Activated naive CD4-positive, alpha-beta T cell treated with anti-CD3 and anti-CD28 coated beads, Interleukin-2, amount 10 ng/mL, durations not matched to agents 7 days and 5 days (primary cell): Measurements from ENCODE around the gene CIDEB.

Experiments
- CTCF ChIA-PET: fragments of 350-600 bp; sonication (Branson Sonifier 250); formaldehyde crosslinking; loops from one replicate; lab custom pipeline; 2021; ENCODE audit warnings: antibody characterized with exemption; lab: Charles Lee
- DNase-seq: peaks from one replicate; pipeline ENCODE4 v3.0.0-alpha.2; 2020
- H3K27ac Mint-ChIP-seq: one replicate; pipeline ENCODE4 v1.8.0; 2021; ENCODE audit warnings: mild to moderate bottlenecking, moderate library complexity, mixed read lengths
- H3K27me3 Mint-ChIP-seq: one replicate; pipeline ENCODE4 v1.8.0; 2021; ENCODE audit warnings: mild to moderate bottlenecking, mixed read lengths
- H3K36me3 Mint-ChIP-seq: one replicate; pipeline ENCODE4 v1.8.0; 2021; ENCODE audit warnings: mixed read lengths
- H3K4me1 Mint-ChIP-seq: one replicate; pipeline ENCODE4 v1.8.0; 2021; ENCODE audit warnings: mixed read lengths
- H3K4me3 Mint-ChIP-seq: one replicate; pipeline ENCODE4 v1.8.0; 2021; ENCODE audit warnings: mild to moderate bottlenecking, moderate library complexity, mixed read lengths
- H3K9me3 Mint-ChIP-seq: one replicate; pipeline ENCODE4 v1.8.0; 2021; ENCODE audit warnings: mixed read lengths

The CIDEB gene

GRCh38 chr14:24339284-24340151 lies 31.7 kb upstream of the CIDEB start, which contains the start of gene RIPK3:
Gene RIPK3 (minus strand): TSS chr14:24339991. CDS start chr14:24339826, 165 bp downstream.
- peaks cover 41% of the 10 kb centered on the region for H3K36me3 Mint-ChIP-seq
- H3K9me3 Mint-ChIP-seq = no peaks in the 10 kb centered on the region
- CTCF ChIA-PET = interaction anchor here (0.7 to 18.8 kb wide), 6 partner anchors 7 to 97 kb away, joined by 3 to 557 read pairs (median 3); partner anchors contain the start of genes CBLN3, CIDEB, KHNYN and TINF2
- H3K27ac Mint-ChIP-seq = peak within 1 kb of the TSS; percentile 88
- DNase-seq = peak; percentile 85
- H3K4me3 Mint-ChIP-seq = peak within 1 kb of the TSS; percentile 94
- peaks cover 42% of the 10 kb centered on the region for H3K27me3 Mint-ChIP-seq
- peaks cover 40% of the 10 kb centered on the region for H3K4me1 Mint-ChIP-seq

- H3K27me3 Mint-ChIP-seq = peaks cover 46% of the 10 kb centered on the region
- H3K9me3 Mint-ChIP-seq = no peaks in the 10 kb centered on the region
- H3K4me3 Mint-ChIP-seq = peak overlapping the region; percentile 94
- no peak for DNase-seq
- H3K4me1 Mint-ChIP-seq = peaks cover 45% of the 10 kb centered on the region
- CTCF ChIA-PET = interaction anchor here (0.7 to 18.8 kb wide), 2 partner anchors 9 to 91 kb away, joined by 3 to 557 read pairs; partner anchors contain the start of genes CBLN3 and KHNYN
- no peak overlapping the region for H3K27ac Mint-ChIP-seq
- peaks cover 42% of the 10 kb centered on the region for H3K36me3 Mint-ChIP-seq
Observed at GRCh38 chr14:24338843-24339242, 31.1 kb upstream of the CIDEB start.

- no peak overlapping the region for H3K27ac Mint-ChIP-seq
- H3K27me3 Mint-ChIP-seq = peaks cover 57% of the 10 kb centered on the region
- H3K36me3 Mint-ChIP-seq = peaks cover 42% of the 10 kb centered on the region
- peak overlapping the region; percentile 94 for H3K4me3 Mint-ChIP-seq
- DNase-seq = no peak
- peaks cover 56% of the 10 kb centered on the region for H3K4me1 Mint-ChIP-seq
- no peaks in the 10 kb centered on the region for H3K9me3 Mint-ChIP-seq
- CTCF ChIA-PET = interaction anchor here (1.1 to 18.8 kb wide), 3 partner anchors 14 to 92 kb away, joined by 3 to 557 read pairs (median 3); partner anchors contain the start of genes CBLN3, CIDEB and KHNYN
Observed at GRCh38 chr14:24337824-24338175, 30.0 kb upstream of the CIDEB start.

GRCh38 chr14:24337144-24337823 lies 29.5 kb upstream of the CIDEB start:
- CTCF ChIA-PET = interaction anchor here (1.1 to 18.8 kb wide), 3 partner anchors 15 to 92 kb away, joined by 3 to 557 read pairs (median 3); partner anchors contain the start of genes CBLN3, CIDEB and KHNYN
- Mint-ChIP-seq H3K4me1 (peaks cover 59% of the 10 kb centered on the region), H3K4me3 (peak overlapping the region; percentile 94), H3K27ac (no peak overlapping the region), H3K9me3 (no peaks in the 10 kb centered on the region), H3K27me3 (peaks cover 62% of the 10 kb centered on the region), H3K36me3 (peaks cover 42% of the 10 kb centered on the region)
- DNase-seq = no peak

GRCh38 chr14:24335461-24336171 lies 27.8 kb upstream of the CIDEB start:
- Mint-ChIP-seq H3K9me3 (no peaks in the 10 kb centered on the region), H3K27me3 (peaks cover 66% of the 10 kb centered on the region), H3K4me1 (peaks cover 71% of the 10 kb centered on the region), H3K4me3 (peak overlapping the region; percentile 29), H3K36me3 (peaks cover 42% of the 10 kb centered on the region), H3K27ac (no peak overlapping the region)
- CTCF ChIA-PET = interaction anchor here (0.9 to 18.8 kb wide), 4 partner anchors 8 to 94 kb away, joined by 3 to 557 read pairs (median 66); partner anchors contain the start of genes CBLN3, CIDEB, KHNYN and LTB4R
- DNase-seq = no peak

GRCh38 chr14:24334431-24335291 lies 26.9 kb upstream of the CIDEB start, which contains the start of gene ADCY4:
Gene ADCY4 (minus strand): TSS chr14:24335071. CDS start chr14:24334652, 419 bp downstream.
- peak; percentile 43 for DNase-seq
- Mint-ChIP-seq H3K36me3 (peaks cover 41% of the 10 kb centered on the region), H3K4me3 (peak within 1 kb of the TSS; percentile 29), H3K27ac (no peak within 1 kb of the TSS), H3K9me3 (no peaks in the 10 kb centered on the region), H3K27me3 (peaks cover 70% of the 10 kb centered on the region), H3K4me1 (peaks cover 67% of the 10 kb centered on the region)
- CTCF ChIA-PET = interaction anchor here (1.2 to 18.8 kb wide), 7 partner anchors 10 to 106 kb away, joined by 3 to 557 read pairs (median 10); partner anchors contain the start of genes CBLN3, CIDEB, KHNYN and LTB4R

- Mint-ChIP-seq H3K27me3 (peaks cover 79% of the 10 kb centered on the region), H3K4me3 (peak overlapping the region; percentile 66), H3K36me3 (peaks cover 25% of the 10 kb centered on the region), H3K4me1 (peaks cover 63% of the 10 kb centered on the region), H3K9me3 (no peaks in the 10 kb centered on the region), H3K27ac (peak overlapping the region; percentile 46)
- DNase-seq = peak; percentile 92
- CTCF ChIA-PET = interaction anchor here (0.7 to 18.8 kb wide), 23 partner anchors 8 to 278 kb away, joined by 3 to 557 read pairs (median 6); partner anchors contain the start of genes CBLN3, CIDEB, DHRS1 and KHNYN
Observed at GRCh38 chr14:24332268-24332993, 24.7 kb upstream of the CIDEB start.

- H3K36me3 Mint-ChIP-seq = peaks cover 19% of the 10 kb centered on the region
- no peaks in the 10 kb centered on the region for H3K9me3 Mint-ChIP-seq
- no peak for DNase-seq
- peak overlapping the region; percentile 66 for H3K4me3 Mint-ChIP-seq
- CTCF ChIA-PET = interaction anchor here (0.7 to 18.8 kb wide), 16 partner anchors 8 to 277 kb away, joined by 3 to 557 read pairs (median 8); partner anchors contain the start of genes CBLN3, CIDEB, KHNYN and LTB4R
- H3K4me1 Mint-ChIP-seq = peaks cover 68% of the 10 kb centered on the region
- peak overlapping the region; percentile 46 for H3K27ac Mint-ChIP-seq
- peaks cover 82% of the 10 kb centered on the region for H3K27me3 Mint-ChIP-seq
Observed at GRCh38 chr14:24331731-24332267, 24.0 kb upstream of the CIDEB start.

GRCh38 chr14:24330973-24331674 lies 23.3 kb upstream of the CIDEB start:
- Mint-ChIP-seq H3K9me3 (no peaks in the 10 kb centered on the region), H3K4me1 (peaks cover 67% of the 10 kb centered on the region), H3K4me3 (no peak overlapping the region), H3K27ac (no peak overlapping the region), H3K36me3 (peaks cover 12% of the 10 kb centered on the region), H3K27me3 (peaks cover 81% of the 10 kb centered on the region)
- CTCF ChIA-PET = interaction anchor here (1.0 to 18.8 kb wide), 6 partner anchors 20 to 109 kb away, joined by 3 to 557 read pairs (median 12); partner anchors contain the start of genes CBLN3, CIDEB, KHNYN and LTB4R
- DNase-seq = no peak

GRCh38 chr14:24329736-24330135 lies 22.0 kb upstream of the CIDEB start:
- peak; percentile 52 for DNase-seq
- H3K27me3 Mint-ChIP-seq = peaks cover 81% of the 10 kb centered on the region
- peaks cover 1% of the 10 kb centered on the region for H3K36me3 Mint-ChIP-seq
- H3K27ac Mint-ChIP-seq = no peak overlapping the region
- CTCF ChIA-PET = interaction anchor here (1.1 to 18.8 kb wide), 4 partner anchors 9 to 112 kb away, joined by 3 to 557 read pairs (median 66); partner anchors contain the start of genes CBLN3, CIDEB, KHNYN and LTB4R
- H3K4me3 Mint-ChIP-seq = no peak overlapping the region
- H3K9me3 Mint-ChIP-seq = no peaks in the 10 kb centered on the region
- H3K4me1 Mint-ChIP-seq = peaks cover 59% of the 10 kb centered on the region

- Mint-ChIP-seq H3K27me3 (peaks cover 81% of the 10 kb centered on the region), H3K36me3 (peaks cover under 1% of the 10 kb centered on the region), H3K9me3 (no peaks in the 10 kb centered on the region), H3K27ac (no peak overlapping the region), H3K4me3 (no peak overlapping the region), H3K4me1 (peaks cover 55% of the 10 kb centered on the region)
- CTCF ChIA-PET = interaction anchor here (1.0 to 18.8 kb wide), 5 partner anchors 10 to 112 kb away, joined by 3 to 557 read pairs (median 4); partner anchors contain the start of genes CBLN3, CIDEB, KHNYN and LTB4R
- no peak for DNase-seq
Observed at GRCh38 chr14:24329073-24329663, 21.4 kb upstream of the CIDEB start.
